H1 (cell line): ENCODE data around the gene ACTR5. TPM values are rescaled to one million over a fixed set of nuclear protein-coding genes. Genes with fewer than 3 reads are reported as not detected.

Experiments
- CTCF ChIP-seq, 3 experiments: IDR thresholded peaks; 1 replicate in 2 of 3; 2 replicates in 1 of 3; pipeline versions ENCODE4 v1.5.1 to v1.6.1; 2011; ENCODE audit warnings: low read length in 3 of 3, mild to moderate bottlenecking in 3 of 3, inconsistent platforms in 2 of 3, low read depth in 1 of 3, moderate library complexity in 1 of 3; ENCODE audit not compliant: insufficient read depth in 1 of 3; ENCODE audit errors: control extremely low read depth in 1 of 3
- polyA plus RNA-seq, 7 experiments: library from polyadenylated mRNA; depleted of rRNA in 3 of 7; stranded (reverse) in 5 of 7; unstranded in 2 of 7; fragments of >200 nt in 5 of 7; fragments of 200-250 nt in 2 of 7; gene quantifications; 1 replicate in 5 of 7; 2 replicates in 1 of 7; 4 replicates in 1 of 7; pipeline versions ENCODE4 v1.2.1 to v1.2.3, GENCODE V29; 2011 to 2013; ENCODE audit warnings: missing spikeins in 2 of 7, mixed read lengths in 2 of 7
- total RNA-seq: library from RNA; stranded (reverse); fragmentation: NEBNext Ultra II Directional; extraction: Animal tissue kit (Norgen Biotek cat#: 25700); gene quantifications from 2 replicates; pipeline ENCODE4 v1.2.1, GENCODE V29; 2021

The ACTR5 gene
- total and polyA plus RNA-seq, 2 of the 8 experiments (the other 6 are each of a cell fraction or from before 2014, with no cell fraction given), result 10.4 to 14.4 TPM

- no peak for TF ChIP-seq CTCF (IDR thresholded peaks at IDR 0.05; ENCODE audit: control extremely low read depth in 1 of 3, insufficient read depth in 1 of 3, low read depth in 1 of 3, low read length in 3 of 3)
- TF ChIP-seq, all 59 proteins: peak for 0
These were observed 16.5 kb downstream of the ACTR5 start (continued) for GRCh38 chr20:38764567-38765318.
